CD8-positive, alpha-beta memory T cell (primary cell): ENCODE data around the gene NXPE3. TPM values are rescaled to one million over a fixed set of nuclear protein-coding genes. Genes with fewer than 3 reads are reported as not detected.

Source experiments
- CTCF ChIA-PET: fragments of 350-600 bp; sonication (Branson Sonifier 250); formaldehyde crosslinking; loops from one replicate; lab custom pipeline; 2021; ENCODE audit warnings: antibody characterized with exemption; lab: Charles Lee
- POLR2A ChIA-PET: fragments of 350-600 bp; sonication (Branson Sonifier 250); formaldehyde crosslinking; loops from one replicate; lab custom pipeline; 2021; ENCODE audit warnings: antibody characterized with exemption; lab: Charles Lee
- DNase-seq, 5 donors: peaks; one replicate each; pipeline versions ENCODE4 v3.0.0 to v3.0.0-alpha.2; 2020 to 2022; ENCODE audit warnings: mixed read lengths in 1 of 5
- H3K27ac ChIP-seq: one replicate; pipeline ENCODE4 v1.7.0; 2013; ENCODE audit warnings: low read depth, mild to moderate bottlenecking, low read length, moderate library complexity
- H3K27me3 ChIP-seq: 2 replicates; pipeline ENCODE4 v1.7.0; 2013; ENCODE audit warnings: low read length, mild to moderate bottlenecking; ENCODE audit not compliant: insufficient read depth, poor library complexity, severe bottlenecking
- H3K36me3 ChIP-seq: 2 replicates; pipeline ENCODE4 v1.7.0; 2013; ENCODE audit warnings: mild to moderate bottlenecking, low read length, moderate library complexity; ENCODE audit not compliant: insufficient read depth
- H3K4me1 ChIP-seq: 2 replicates; pipeline ENCODE4 v1.7.0; 2013; ENCODE audit warnings: mild to moderate bottlenecking, low read length, moderate library complexity; ENCODE audit not compliant: insufficient read depth
- H3K4me3 ChIP-seq: 2 replicates; pipeline ENCODE4 v1.7.0; 2013; ENCODE audit warnings: mild to moderate bottlenecking, low read length
- H3K9me3 ChIP-seq: 2 replicates; pipeline ENCODE4 v1.7.0; 2013; ENCODE audit warnings: mild to moderate bottlenecking, low read length
- H3K27ac Mint-ChIP-seq, 8 donors: one replicate each; pipeline ENCODE4 v1.8.0; 2020 to 2021; ENCODE audit warnings: mixed read lengths in 8 of 8, mild to moderate bottlenecking in 6 of 8, inconsistent platforms in 3 of 8, moderate library complexity in 3 of 8
- H3K27me3 Mint-ChIP-seq, 2 donors: one replicate each; pipeline ENCODE4 v1.8.0; 2020 to 2021; ENCODE audit warnings: mixed read lengths in 2 of 2, mild to moderate bottlenecking in 1 of 2, moderate library complexity in 1 of 2
- H3K36me3 Mint-ChIP-seq, 3 donors: one replicate each; pipeline ENCODE4 v1.8.0; 2020 to 2021; ENCODE audit warnings: mixed read lengths in 3 of 3, inconsistent platforms in 1 of 3, mild to moderate bottlenecking in 1 of 3
- H3K4me1 Mint-ChIP-seq, 3 donors: one replicate each; pipeline ENCODE4 v1.8.0; 2020 to 2021; ENCODE audit warnings: mixed read lengths in 3 of 3, inconsistent platforms in 1 of 3, mild to moderate bottlenecking in 1 of 3
- H3K4me3 Mint-ChIP-seq, 7 donors: one replicate each; pipeline ENCODE4 v1.8.0; 2020 to 2021; ENCODE audit warnings: mixed read lengths in 7 of 7, mild to moderate bottlenecking in 6 of 7, moderate library complexity in 4 of 7, inconsistent platforms in 2 of 7
- H3K9me3 Mint-ChIP-seq, 5 donors: one replicate each; pipeline ENCODE4 v1.8.0; 2020 to 2022; ENCODE audit warnings: mixed read lengths in 5 of 5, mild to moderate bottlenecking in 3 of 5, moderate library complexity in 2 of 5, inconsistent platforms in 1 of 5
- polyA plus RNA-seq: library from polyadenylated mRNA; unstranded; fragments of 300-500 nt; fragmentation: Illumina TruSeq; gene quantifications from one replicate; pipeline ENCODE4 v1.2.3, GENCODE V29; 2021
- total RNA-seq, 2 experiments: library from RNA; stranded (reverse); gene quantifications; one replicate each; pipeline ENCODE4 v1.2.3, GENCODE V29; 2021

NXPE3 gene
- total and polyA plus RNA-seq, 3 experiments from 2014 or later: 16.2 to 37.4 (median 17.2) TPM

DNA sequence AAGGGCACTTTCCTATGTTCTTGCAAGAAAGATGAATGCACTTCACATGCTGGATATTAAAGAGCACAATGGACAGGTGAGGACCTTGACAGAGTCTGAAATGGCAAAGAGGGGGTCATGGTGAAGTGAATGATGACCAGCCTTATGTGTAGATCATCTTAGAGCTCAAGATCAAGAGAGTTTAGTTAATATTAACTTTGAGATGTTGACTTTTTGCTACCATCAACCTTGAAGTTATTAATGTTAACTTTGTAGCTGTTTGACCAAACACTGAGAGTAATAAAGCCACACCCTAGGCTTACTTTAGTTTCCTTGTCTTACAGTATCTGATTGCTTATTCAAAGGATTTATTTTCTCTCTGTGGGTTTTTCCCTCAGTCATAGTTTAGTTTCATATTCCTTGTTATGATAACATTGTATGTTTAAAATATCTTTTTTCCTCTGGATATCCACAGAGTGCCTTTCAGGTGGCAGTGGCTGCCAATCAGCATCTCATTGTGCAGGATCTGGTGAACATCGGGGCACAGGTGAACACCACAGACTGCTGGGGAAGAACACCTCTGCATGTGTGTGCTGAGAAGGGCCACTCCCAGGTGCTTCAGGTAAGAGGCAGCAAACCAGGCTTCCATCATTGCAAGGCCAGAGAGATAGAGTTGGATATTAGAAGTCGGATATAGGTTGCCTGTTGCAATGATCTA is 75.7 kb downstream of the NXPE3 start:
- ChIA-PET POLR2A (interaction anchor here (0.6 kb wide), 1 partner anchor 9 kb away, joined by 3 read pairs; no protein-coding TSS in a partner anchor), CTCF (no interaction called here)
- peaks cover 49% of the 10 kb centered on the region for H3K4me1 ChIP-seq

DNA sequence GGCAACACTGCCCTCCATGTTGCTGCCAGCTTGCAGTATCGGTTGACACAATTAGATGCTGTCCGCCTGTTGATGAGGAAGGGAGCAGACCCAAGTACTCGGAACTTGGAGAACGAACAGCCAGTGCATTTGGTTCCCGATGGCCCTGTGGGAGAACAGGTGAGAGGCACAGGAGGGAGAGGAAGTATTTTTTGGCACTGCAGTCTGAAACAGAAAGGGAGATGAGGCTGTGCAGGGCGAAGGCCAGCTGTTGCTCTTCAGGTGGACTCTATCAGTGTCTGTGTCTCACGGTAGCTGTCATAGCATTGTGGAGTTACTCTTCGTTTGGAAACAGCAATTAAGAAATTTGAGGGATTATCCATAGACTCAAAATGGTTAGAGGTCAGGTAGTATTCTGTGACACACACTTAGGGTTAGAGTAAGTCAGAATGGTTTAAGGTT is 78.3 kb downstream of the NXPE3 start:
- Mint-ChIP-seq H3K4me3 (peak overlapping the region in 1 of 7 donors; percentile 18), H3K4me1 (peaks cover 31 to 85% (median 58%) of the 10 kb centered on the region in 3 donors), H3K9me3 (no peaks in the 10 kb centered on the region), H3K27me3 (no peaks in the 10 kb centered on the region), H3K36me3 (peaks cover 41 to 97% (median 61%) of the 10 kb centered on the region in 3 donors), H3K27ac (peak overlapping the region in 6 of 8 donors; percentile 19 to 76 (median 50))
- ChIA-PET POLR2A (no interaction called here), CTCF (interaction anchor here (1.2 kb wide), 1 partner anchor 198 kb away, joined by 3 read pairs; no protein-coding TSS in a partner anchor)
- Histone ChIP-seq H3K9me3 (no peaks in the 10 kb centered on the region), H3K27me3 (no peaks in the 10 kb centered on the region), H3K4me1 (peaks cover 38% of the 10 kb centered on the region), H3K27ac (no peak overlapping the region), H3K4me3 (no peak overlapping the region), H3K36me3 (peaks cover 76% of the 10 kb centered on the region)
- no peak for DNase-seq

More for the DNA sequence above, 75.7 kb downstream of the NXPE3 start:
- H3K4me3 Mint-ChIP-seq: peak overlapping the region in 1 of 7 donors; percentile 17
- H3K27ac ChIP-seq: no peak overlapping the region
- H3K4me3 ChIP-seq: no peak overlapping the region
- no peaks in the 10 kb centered on the region for H3K9me3 Mint-ChIP-seq
- no peaks in the 10 kb centered on the region for H3K9me3 ChIP-seq
- H3K36me3 ChIP-seq: peaks cover 78% of the 10 kb centered on the region
- DNase-seq: no peak
- H3K4me1 Mint-ChIP-seq: peaks cover 47 to 87% (median 63%) of the 10 kb centered on the region in 3 donors
- H3K27ac Mint-ChIP-seq: peak overlapping the region in 6 of 8 donors; percentile 20 to 100 (median 76)
- H3K36me3 Mint-ChIP-seq: peaks cover 40 to 97% (median 59%) of the 10 kb centered on the region in 3 donors
- no peaks in the 10 kb centered on the region for H3K27me3 Mint-ChIP-seq
- H3K27me3 ChIP-seq: no peaks in the 10 kb centered on the region

GRCh38 chr3:101858464-101859030 is 79.5 kb downstream of the NXPE3 start:
- H3K4me1 Mint-ChIP-seq: peaks cover 21 to 72% (median 45%) of the 10 kb centered on the region in 3 donors
- no peak for DNase-seq
- no peak overlapping the region for H3K4me3 ChIP-seq
- peaks cover 64% of the 10 kb centered on the region for H3K36me3 ChIP-seq
- H3K27me3 ChIP-seq: no peaks in the 10 kb centered on the region
- H3K27ac Mint-ChIP-seq: peak overlapping the region in 3 of 8 donors; percentile 33 to 83 (median 40)
- no peaks in the 10 kb centered on the region for H3K27me3 Mint-ChIP-seq
- H3K27ac ChIP-seq: no peak overlapping the region
- ChIA-PET POLR2A (interaction anchor here (1.0 kb wide), 1 partner anchor 9 kb away, joined by 3 read pairs; the partner anchor contains the start of gene NFKBIZ), CTCF (no interaction called here)
- H3K4me1 ChIP-seq: peaks cover 26% of the 10 kb centered on the region
- no peaks in the 10 kb centered on the region for H3K9me3 ChIP-seq
- H3K4me3 Mint-ChIP-seq: no peak overlapping the region
- peaks cover 36 to 87% (median 48%) of the 10 kb centered on the region in 3 donors for H3K36me3 Mint-ChIP-seq
- no peaks in the 10 kb centered on the region for H3K9me3 Mint-ChIP-seq

DNA sequence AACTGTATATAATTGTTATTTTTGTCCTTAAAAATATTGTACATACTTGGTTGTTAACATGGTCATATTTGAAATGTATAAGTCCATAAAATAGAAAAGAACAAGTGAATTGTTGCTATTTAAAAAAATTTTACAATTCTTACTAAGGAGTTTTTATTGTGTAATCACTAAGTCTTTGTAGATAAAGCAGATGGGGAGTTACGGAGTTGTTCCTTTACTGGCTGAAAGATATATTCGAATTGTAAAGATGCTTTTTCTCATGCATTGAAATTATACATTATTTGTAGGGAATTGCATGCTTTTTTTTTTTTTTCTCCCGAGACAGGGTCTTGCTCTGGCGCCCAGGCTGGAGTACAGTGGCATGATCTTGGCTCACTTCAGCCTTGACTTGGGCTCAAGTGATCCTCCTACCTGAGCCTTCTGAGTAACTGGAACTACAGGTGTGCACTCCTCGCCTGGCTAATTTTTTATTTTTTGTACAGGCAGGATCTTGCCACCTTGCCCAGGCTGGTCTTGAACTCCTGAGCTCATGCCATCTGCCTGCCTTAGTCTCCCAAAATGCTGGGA is 81.0 kb downstream of the NXPE3 start:
- Histone ChIP-seq H3K9me3 (no peaks in the 10 kb centered on the region), H3K27me3 (no peaks in the 10 kb centered on the region), H3K27ac (no peak overlapping the region), H3K4me3 (no peak overlapping the region), H3K36me3 (peaks cover 49% of the 10 kb centered on the region), H3K4me1 (peaks cover 14% of the 10 kb centered on the region)
- no peak overlapping the region for H3K27ac Mint-ChIP-seq
- peaks cover 28 to 73% (median 39%) of the 10 kb centered on the region in 3 donors for H3K36me3 Mint-ChIP-seq
- H3K4me1 Mint-ChIP-seq: peaks cover 18 to 59% (median 37%) of the 10 kb centered on the region in 3 donors
- ChIA-PET POLR2A (interaction anchor here (0.5 to 1.0 kb wide), 2 partner anchors 10 to 1147 kb away, joined by 3 read pairs; partner anchors contain the start of gene NFKBIZ), CTCF (interaction anchor here (1.6 kb wide), 1 partner anchor 33 kb away, joined by 3 read pairs; no protein-coding TSS in a partner anchor)
- no peak overlapping the region for H3K4me3 Mint-ChIP-seq
- no peaks in the 10 kb centered on the region for H3K9me3 Mint-ChIP-seq
- H3K27me3 Mint-ChIP-seq: no peaks in the 10 kb centered on the region
- DNase-seq: no peak

DNA sequence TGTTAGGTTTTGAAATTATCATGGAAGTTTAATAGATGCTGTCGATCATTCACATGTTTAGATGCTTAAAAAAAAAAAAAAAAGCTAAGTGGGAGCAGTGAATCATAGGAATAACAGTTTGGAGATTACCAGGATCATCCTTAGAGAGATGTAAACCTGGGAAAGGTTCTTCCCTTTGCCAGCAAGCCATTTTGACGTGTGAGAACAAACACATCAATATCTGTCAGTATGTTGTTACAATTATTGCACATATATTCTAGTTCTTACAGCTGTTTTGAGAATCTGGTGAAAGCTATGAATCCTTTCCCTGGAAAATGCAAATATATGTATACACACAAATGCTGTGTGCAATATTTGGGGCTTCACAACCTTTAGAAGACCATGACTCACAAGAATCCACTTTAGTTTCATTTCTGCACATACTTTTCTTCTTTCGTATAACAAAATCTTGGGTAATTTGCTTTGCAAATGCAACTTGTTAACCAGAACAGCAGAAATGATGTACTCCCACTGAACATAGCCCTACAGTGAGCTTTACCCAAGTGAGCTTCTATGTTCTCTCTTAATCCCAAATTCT is 82.3 kb downstream of the NXPE3 start:
- H3K27ac Mint-ChIP-seq: peak overlapping the region in 6 of 8 donors; percentile 13 to 39 (median 18)
- H3K4me3 Mint-ChIP-seq: no peak overlapping the region
- H3K36me3 ChIP-seq: peaks cover 39% of the 10 kb centered on the region
- H3K27me3 ChIP-seq: no peaks in the 10 kb centered on the region
- H3K4me1 Mint-ChIP-seq: peaks cover 13 to 49% (median 30%) of the 10 kb centered on the region in 3 donors
- no peak overlapping the region for H3K27ac ChIP-seq
- no peak for DNase-seq
- H3K4me1 ChIP-seq: peaks cover 11% of the 10 kb centered on the region
- H3K36me3 Mint-ChIP-seq: peaks cover 24 to 60% (median 30%) of the 10 kb centered on the region in 3 donors
- CTCF ChIA-PET: interaction anchor here (1.6 kb wide), 1 partner anchor 35 kb away, joined by 3 read pairs; no protein-coding TSS in a partner anchor
- H3K9me3 ChIP-seq: no peaks in the 10 kb centered on the region
- no peaks in the 10 kb centered on the region for H3K9me3 Mint-ChIP-seq
- H3K4me3 ChIP-seq: no peak overlapping the region
- POLR2A ChIA-PET: no interaction called here
- no peaks in the 10 kb centered on the region for H3K27me3 Mint-ChIP-seq

DNA sequence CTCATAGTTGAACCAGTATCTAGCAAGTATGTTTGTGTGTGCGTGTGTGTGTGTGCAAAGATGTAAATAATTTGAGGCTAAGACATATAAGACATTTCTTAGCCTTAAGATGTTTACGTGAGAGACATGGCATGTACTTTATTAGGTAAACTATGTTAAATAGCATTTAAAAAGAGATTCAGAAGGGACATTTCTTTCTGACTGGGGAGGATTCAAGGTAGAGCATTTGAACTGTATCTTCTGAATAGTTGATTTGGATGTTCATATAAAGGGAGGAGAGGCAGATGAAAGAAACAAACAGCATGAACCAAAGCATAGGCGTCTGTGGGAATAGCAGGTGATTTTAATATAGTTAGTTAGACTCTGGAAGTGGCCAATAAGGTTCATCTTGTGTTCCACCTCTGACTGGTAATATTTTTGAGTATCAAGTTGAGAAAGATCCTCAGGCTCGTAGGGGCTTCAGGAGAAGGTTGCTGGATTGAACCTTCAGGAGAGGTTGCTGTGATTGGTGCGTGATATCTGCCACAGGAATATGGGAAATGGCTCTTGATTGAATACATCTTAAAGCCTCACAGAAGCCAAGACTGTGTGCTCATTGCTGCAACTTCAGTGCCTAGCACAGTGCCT is 82.9 kb downstream of the NXPE3 start:
- Mint-ChIP-seq H3K27me3 (no peaks in the 10 kb centered on the region), H3K4me3 (no peak overlapping the region), H3K9me3 (no peaks in the 10 kb centered on the region), H3K36me3 (peaks cover 24 to 54% (median 26%) of the 10 kb centered on the region in 3 donors), H3K4me1 (peaks cover 13 to 43% (median 28%) of the 10 kb centered on the region in 3 donors), H3K27ac (peak overlapping the region in 5 of 8 donors; percentile 18 to 39 (median 18))
- Histone ChIP-seq H3K9me3 (no peaks in the 10 kb centered on the region), H3K27ac (no peak overlapping the region), H3K27me3 (no peaks in the 10 kb centered on the region), H3K4me3 (no peak overlapping the region), H3K36me3 (peaks cover 33% of the 10 kb centered on the region), H3K4me1 (peaks cover 9% of the 10 kb centered on the region)
- CTCF ChIA-PET: interaction anchor here (1.6 kb wide), 1 partner anchor 35 kb away, joined by 3 read pairs; no protein-coding TSS in a partner anchor
- DNase-seq: no peak
- POLR2A ChIA-PET: no interaction called here

DNA sequence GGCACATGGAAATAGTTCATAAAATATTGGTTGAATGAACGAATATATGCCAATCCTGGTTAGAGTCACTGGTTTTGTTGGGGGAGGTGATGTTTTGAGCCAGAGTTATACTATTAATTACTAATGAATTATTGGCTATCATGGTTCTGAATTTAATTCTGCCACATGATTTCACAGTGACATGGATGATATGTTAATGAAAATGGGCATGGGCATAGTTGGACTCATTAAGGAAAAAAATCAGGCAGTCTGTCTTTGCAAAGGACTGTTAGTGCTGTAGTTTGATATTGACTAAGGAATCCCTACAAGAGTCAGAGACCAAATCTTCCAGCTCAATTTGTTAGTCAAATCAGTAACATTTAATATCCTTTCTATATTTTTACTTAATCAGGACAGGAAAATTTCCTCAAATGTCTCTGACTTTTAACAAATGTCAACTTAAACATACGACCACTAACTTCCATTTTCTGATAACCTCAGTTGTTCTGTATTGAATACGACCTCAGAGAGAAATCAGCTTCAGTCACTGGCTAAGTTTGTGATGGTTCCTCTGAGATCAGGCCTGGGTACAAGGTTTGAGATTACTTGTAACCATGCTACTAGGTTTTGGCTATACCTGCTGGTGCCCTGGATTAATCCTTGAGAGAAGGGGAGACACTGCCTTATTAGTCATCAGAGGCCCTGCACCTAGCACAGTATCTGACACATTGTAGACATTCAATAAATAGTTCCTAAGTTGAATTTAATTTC is 83.6 kb downstream of the NXPE3 start:
- POLR2A ChIA-PET: no interaction called here
- Histone ChIP-seq H3K4me3 (no peak overlapping the region), H3K9me3 (no peaks in the 10 kb centered on the region), H3K36me3 (peaks cover 26% of the 10 kb centered on the region), H3K4me1 (peaks cover 2% of the 10 kb centered on the region), H3K27me3 (no peaks in the 10 kb centered on the region), H3K27ac (no peak overlapping the region)
- CTCF ChIA-PET: no interaction called here
- DNase-seq: no peak
- Mint-ChIP-seq H3K36me3 (peaks cover 19 to 47% (median 21%) of the 10 kb centered on the region in 3 donors), H3K4me1 (peaks cover 8 to 36% (median 21%) of the 10 kb centered on the region in 3 donors), H3K4me3 (no peak overlapping the region), H3K27ac (peak overlapping the region in 2 of 8 donors; percentile 18 to 37), H3K9me3 (no peaks in the 10 kb centered on the region), H3K27me3 (no peaks in the 10 kb centered on the region)
